SU-DHL-6 (cell line): ENCODE measurements around the gene ZBP1.

Experiments used
- H2AFZ ChIP-seq: fragments of 200-600 bp; sonication (generic); 2 replicates; pipeline ENCODE4 v1.6.1; 2014; ENCODE audit warnings: low read depth, mild to moderate bottlenecking, moderate library complexity, mixed read lengths, antibody characterized with exemption, low read length; ENCODE audit not compliant: severe bottlenecking
- H3F3A ChIP-seq: fragments of 200-600 bp; shearing (Covaris generic); 2 replicates; pipeline ENCODE4 v1.6.0; 2016; ENCODE audit warnings: antibody characterized with exemption, mild to moderate bottlenecking; ENCODE audit not compliant: insufficient read depth
- H3K27ac ChIP-seq: fragments of 200-600 bp; sonication (generic); 2 replicates; pipeline ENCODE4 v1.5.1; 2016; ENCODE audit warnings: low read depth, mild to moderate bottlenecking, low read length, moderate library complexity, mixed read lengths
- H3K27me3 ChIP-seq: fragments of 200-600 bp; sonication (generic), shearing (Covaris generic); 2 replicates; pipeline ENCODE4 v1.6.0; 2014; ENCODE audit warnings: mild to moderate bottlenecking, low read length
- H3K36me3 ChIP-seq: fragments of 200-600 bp; sonication (generic); 2 replicates; pipeline ENCODE4 v1.6.1; 2014; ENCODE audit warnings: mild to moderate bottlenecking, low read length, mixed read lengths
- H3K4me2 ChIP-seq: fragments of 300-600, 200-600 bp; shearing (Covaris generic), sonication (generic); 2 replicates; pipeline ENCODE4 v1.6.0; 2014; ENCODE audit warnings: low read length, low read depth, mild to moderate bottlenecking; ENCODE audit not compliant: poor library complexity, severe bottlenecking
- H3K4me3 ChIP-seq: fragments of 200-600 bp; sonication (generic); 2 replicates; pipeline ENCODE4 v1.5.1; 2014; ENCODE audit warnings: antibody characterized with exemption, low read length, mild to moderate bottlenecking, mixed read lengths; ENCODE audit not compliant: insufficient read depth, poor library complexity, severe bottlenecking
- H3K79me2 ChIP-seq: fragments of 200-600 bp; sonication (generic); 2 replicates; pipeline ENCODE4 v1.6.1; 2014; ENCODE audit warnings: mild to moderate bottlenecking, low read length, moderate library complexity; ENCODE audit not compliant: insufficient read depth
- H3K9ac ChIP-seq: fragments of 200-600 bp; sonication (generic); 2 replicates; pipeline ENCODE4 v1.7.0; 2014; ENCODE audit warnings: mild to moderate bottlenecking, low read length
- H3K9me2 ChIP-seq: fragments of 200-600 bp; sonication (generic); replicated peaks from 2 replicates; pipeline ENCODE4 v1.6.1; 2014; ENCODE audit warnings: low read length; ENCODE audit not compliant: insufficient read depth
- H3K9me3 ChIP-seq: fragments of 200-600 bp; sonication (generic); 2 replicates; pipeline ENCODE4 v1.6.1; 2014; ENCODE audit warnings: low read length, mixed read lengths; ENCODE audit not compliant: insufficient read depth
- H4K20me1 ChIP-seq: fragments of 200-600 bp; sonication (generic); 2 replicates; pipeline ENCODE4 v1.6.1; 2014; ENCODE audit warnings: low read depth, mild to moderate bottlenecking, antibody characterized with exemption, low read length, moderate library complexity, mixed read lengths
- EZH2phosphoT487 ChIP-seq: fragments of 200-600 bp; sonication (generic), shearing (Covaris generic); conservative IDR thresholded peaks from 2 replicates; pipeline ENCODE4 v1.6.1; 2018; ENCODE audit warnings: mild to moderate bottlenecking, antibody characterized with exemption, low read length, moderate library complexity, mixed read lengths
- TF ChIP-seq, protein P1 (sequence below): fragments of 200-600 bp; sonication (generic); IDR thresholded peaks from one replicate; pipeline ENCODE4 v1.5.1; 2017; ENCODE audit warnings: antibody characterized with exemption, mild to moderate bottlenecking, low read length, moderate library complexity; ENCODE audit not compliant: insufficient read depth, poor library complexity, severe bottlenecking

Gene ZBP1

DNA sequence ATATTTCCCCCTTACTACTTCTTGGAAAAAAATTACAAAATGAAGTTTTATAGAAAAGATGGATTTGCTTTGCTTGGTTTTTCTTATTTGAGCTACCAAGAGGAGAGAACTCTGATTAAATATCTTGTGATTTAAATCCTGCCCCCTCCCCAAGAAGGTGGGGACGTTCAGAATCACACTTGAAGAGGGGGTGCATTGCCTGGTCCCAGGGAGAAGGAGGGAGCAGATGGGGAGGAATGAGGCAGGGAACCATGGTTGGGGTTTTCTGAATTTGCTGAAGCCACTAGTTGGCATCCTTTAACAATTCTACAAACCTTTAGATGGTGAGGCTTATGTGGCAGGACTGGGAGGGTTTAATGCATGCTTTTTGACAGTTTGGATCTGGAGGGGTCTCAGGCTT is 53.8 kb downstream of the ZBP1 start:
- Histone ChIP-seq H3K9ac (no peak overlapping the region), H3K4me3 (no peak overlapping the region), H3K27me3 (no peaks in the 10 kb centered on the region), H3K36me3 (no peaks in the 10 kb centered on the region), H2AFZ (no peak overlapping the region), H3K4me2 (no peak overlapping the region), H3K27ac (no peak overlapping the region), H4K20me1 (no peaks in the 10 kb centered on the region), H3K79me2 (no peaks in the 10 kb centered on the region), H3K9me2 (no peaks in the 10 kb centered on the region), H3F3A (no peaks in the 10 kb centered on the region), H3K9me3 (no peaks in the 10 kb centered on the region)
- no peak for TF ChIP-seq EZH2phosphoT487
- TF ChIP-seq, protein P1, sequence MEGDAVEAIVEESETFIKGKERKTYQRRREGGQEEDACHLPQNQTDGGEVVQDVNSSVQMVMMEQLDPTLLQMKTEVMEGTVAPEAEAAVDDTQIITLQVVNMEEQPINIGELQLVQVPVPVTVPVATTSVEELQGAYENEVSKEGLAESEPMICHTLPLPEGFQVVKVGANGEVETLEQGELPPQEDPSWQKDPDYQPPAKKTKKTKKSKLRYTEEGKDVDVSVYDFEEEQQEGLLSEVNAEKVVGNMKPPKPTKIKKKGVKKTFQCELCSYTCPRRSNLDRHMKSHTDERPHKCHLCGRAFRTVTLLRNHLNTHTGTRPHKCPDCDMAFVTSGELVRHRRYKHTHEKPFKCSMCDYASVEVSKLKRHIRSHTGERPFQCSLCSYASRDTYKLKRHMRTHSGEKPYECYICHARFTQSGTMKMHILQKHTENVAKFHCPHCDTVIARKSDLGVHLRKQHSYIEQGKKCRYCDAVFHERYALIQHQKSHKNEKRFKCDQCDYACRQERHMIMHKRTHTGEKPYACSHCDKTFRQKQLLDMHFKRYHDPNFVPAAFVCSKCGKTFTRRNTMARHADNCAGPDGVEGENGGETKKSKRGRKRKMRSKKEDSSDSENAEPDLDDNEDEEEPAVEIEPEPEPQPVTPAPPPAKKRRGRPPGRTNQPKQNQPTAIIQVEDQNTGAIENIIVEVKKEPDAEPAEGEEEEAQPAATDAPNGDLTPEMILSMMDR, result no peak

DNA sequence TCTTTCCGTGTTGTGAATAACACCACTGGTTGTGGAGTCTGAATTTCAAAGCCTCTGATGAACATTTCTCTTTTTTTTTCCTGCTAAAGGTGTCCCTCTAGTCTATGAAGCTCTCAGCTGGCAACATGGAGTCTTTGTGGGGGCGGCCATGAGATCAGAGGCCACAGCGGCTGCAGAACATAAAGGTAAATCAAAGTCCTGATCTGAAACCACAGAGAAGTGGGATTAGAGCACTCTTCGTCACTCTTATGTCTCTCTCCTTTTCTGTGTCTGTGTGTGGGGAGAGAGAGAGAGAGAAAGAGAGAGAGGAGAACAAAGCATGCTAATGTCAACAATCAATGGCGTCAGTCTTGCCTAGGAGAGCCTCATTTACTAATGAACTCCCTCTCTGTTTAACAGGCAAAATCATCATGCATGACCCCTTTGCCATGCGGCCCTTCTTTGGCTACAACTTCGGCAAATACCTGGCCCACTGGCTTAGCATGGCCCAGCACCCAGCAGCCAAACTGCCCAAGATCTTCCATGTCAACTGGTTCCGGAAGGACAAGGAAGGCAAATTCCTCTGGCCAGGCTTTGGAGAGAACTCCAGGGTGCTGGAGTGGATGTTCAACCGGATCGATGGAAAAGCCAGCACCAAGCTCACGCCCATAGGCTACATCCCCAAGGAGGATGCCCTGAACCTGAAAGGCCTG is 55.1 kb downstream of the ZBP1 start:
- no peak overlapping the region for H2AFZ ChIP-seq
- no peak overlapping the region for H3K9ac ChIP-seq
- no peaks in the 10 kb centered on the region for H4K20me1 ChIP-seq
- H3K79me2 ChIP-seq, result no peaks in the 10 kb centered on the region
- no peaks in the 10 kb centered on the region for H3K9me2 ChIP-seq
- H3K27me3 ChIP-seq, result no peaks in the 10 kb centered on the region
- no peak overlapping the region for H3K4me2 ChIP-seq
- H3F3A ChIP-seq, result no peaks in the 10 kb centered on the region
- no peak overlapping the region for H3K27ac ChIP-seq
- H3K4me3 ChIP-seq, result no peak overlapping the region
- no peaks in the 10 kb centered on the region for H3K9me3 ChIP-seq
- no peaks in the 10 kb centered on the region for H3K36me3 ChIP-seq
- TF ChIP-seq, protein P1, result no peak
- TF ChIP-seq EZH2phosphoT487, result no peak

- no peak overlapping the region for H2AFZ ChIP-seq
- no peak overlapping the region for H3K4me2 ChIP-seq
- H3K27ac ChIP-seq, result no peak overlapping the region
- no peak overlapping the region for H3K4me3 ChIP-seq
- H3F3A ChIP-seq, result no peaks in the 10 kb centered on the region
- H4K20me1 ChIP-seq, result no peaks in the 10 kb centered on the region
- no peak overlapping the region for H3K9ac ChIP-seq
- no peaks in the 10 kb centered on the region for H3K9me2 ChIP-seq
- no peaks in the 10 kb centered on the region for H3K36me3 ChIP-seq
- no peak for TF ChIP-seq EZH2phosphoT487
- TF ChIP-seq, protein P1, result no peak
- no peaks in the 10 kb centered on the region for H3K27me3 ChIP-seq
- H3K9me3 ChIP-seq, result no peaks in the 10 kb centered on the region
- H3K79me2 ChIP-seq, result no peaks in the 10 kb centered on the region
Measured at GRCh38 chr20:57564180-57564802, 55.9 kb downstream of the ZBP1 start.
